GM10847 (cell line): ENCODE measurements around the gene MAST4.

Source experiments
- POLR2A ChIP-seq: IDR thresholded peaks from 2 replicates; pipeline ENCODE4 v1.6.1; 2011; ENCODE audit not compliant: insufficient read length; ENCODE audit errors: extremely low read depth

Gene MAST4

GRCh38 chr5:66655395-66656324, 59.5 kb downstream of the MAST4 start:
- no peak for TF ChIP-seq POLR2A

DNA sequence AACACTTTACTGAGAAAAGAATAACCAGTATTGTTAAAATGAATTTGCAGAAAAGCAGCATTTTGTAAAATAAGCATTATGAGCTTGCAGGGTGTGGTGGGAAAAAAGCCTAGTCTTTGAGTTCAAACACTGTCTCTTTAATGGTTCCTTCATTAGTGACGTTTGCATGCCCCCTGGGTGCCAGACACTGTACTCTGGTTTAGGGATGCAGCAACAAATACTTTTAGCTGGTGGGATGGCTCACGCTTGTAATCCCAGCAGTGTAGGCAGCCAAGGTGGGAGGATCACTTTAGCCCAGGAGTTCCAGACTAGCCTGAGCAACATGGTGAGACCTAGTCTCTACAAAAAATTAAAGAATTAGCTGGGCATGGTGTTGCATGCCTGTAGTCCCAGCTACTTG, 62.3 kb downstream of the MAST4 start:
- no peak for TF ChIP-seq POLR2A

GRCh38 chr5:66659780-66660179, 63.6 kb downstream of the MAST4 start:
- TF ChIP-seq POLR2A, result no peak

- TF ChIP-seq POLR2A, result no peak
Measured at GRCh38 chr5:66660396-66660795, 64.2 kb downstream of the MAST4 start.

GRCh38 chr5:66661149-66661548, 65.0 kb downstream of the MAST4 start:
- TF ChIP-seq POLR2A, result no peak

- TF ChIP-seq POLR2A, result no peak
Measured at GRCh38 chr5:66666778-66667177, 70.6 kb downstream of the MAST4 start.

GRCh38 chr5:66669086-66669861, 73.1 kb downstream of the MAST4 start:
- TF ChIP-seq POLR2A, result no peak

- no peak for TF ChIP-seq POLR2A
Measured at GRCh38 chr5:66669862-66670195, 73.6 kb downstream of the MAST4 start.

DNA sequence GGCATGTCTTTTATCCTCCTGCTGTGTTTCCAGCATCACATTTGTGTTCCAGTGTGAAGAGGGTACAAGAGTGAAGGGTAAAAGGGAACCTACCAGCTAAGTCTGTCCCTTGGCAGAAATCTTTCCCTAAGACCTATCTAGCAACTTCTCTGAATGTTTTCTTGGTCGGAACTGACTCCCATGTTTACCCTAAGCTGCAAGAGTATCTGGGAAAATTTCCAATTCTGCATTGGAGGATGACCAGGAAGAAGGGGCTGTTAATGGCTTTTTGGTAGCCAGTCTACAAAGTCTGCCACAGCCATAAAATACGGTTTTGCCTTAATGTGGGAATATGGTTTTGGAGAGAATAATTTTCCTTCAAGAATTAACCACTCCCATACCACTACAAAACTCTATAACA, 75.1 kb downstream of the MAST4 start:
- no peak for TF ChIP-seq POLR2A

DNA sequence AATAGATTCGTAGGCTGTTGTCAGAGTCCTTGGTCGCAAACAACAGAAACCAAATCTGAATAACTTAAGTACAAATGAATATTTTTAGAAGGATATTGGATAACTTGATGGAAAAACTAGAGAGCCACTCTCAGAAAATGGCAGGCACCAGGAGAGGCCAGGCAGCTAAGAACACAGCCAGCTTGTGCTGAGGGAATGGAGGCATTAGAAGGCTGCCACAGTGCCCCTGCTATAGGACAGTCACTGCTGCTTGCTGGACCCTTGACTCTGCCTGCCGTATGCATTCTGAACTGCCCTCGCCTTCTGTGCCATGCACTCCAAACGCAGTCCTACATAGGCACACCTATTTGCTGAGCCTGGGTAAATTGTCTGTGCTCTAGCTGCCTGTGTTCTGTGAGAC, 78.6 kb downstream of the MAST4 start:
- TF ChIP-seq POLR2A, result no peak

DNA sequence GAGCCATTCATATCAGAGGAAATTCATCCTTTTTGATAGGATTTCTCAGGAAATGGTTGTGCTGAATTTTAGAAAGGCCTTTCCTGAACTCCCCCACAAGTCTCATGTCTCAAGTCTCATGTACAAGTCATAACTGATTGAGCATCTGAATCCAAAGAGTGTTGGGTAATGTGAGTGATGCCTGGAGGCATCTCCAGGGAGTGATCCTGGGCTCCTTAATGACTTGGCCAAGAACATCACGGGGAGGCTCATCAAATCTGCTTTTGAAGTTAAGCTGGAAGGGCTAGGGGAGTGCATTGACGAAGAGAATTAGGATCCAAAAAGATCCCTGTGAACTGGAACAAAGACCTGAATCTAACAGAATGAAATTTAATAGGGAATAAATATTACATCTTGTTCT, 79.2 kb downstream of the MAST4 start:
- TF ChIP-seq POLR2A, result no peak

- no peak for TF ChIP-seq POLR2A
Measured at GRCh38 chr5:66680221-66680620, 84.0 kb downstream of the MAST4 start.

DNA sequence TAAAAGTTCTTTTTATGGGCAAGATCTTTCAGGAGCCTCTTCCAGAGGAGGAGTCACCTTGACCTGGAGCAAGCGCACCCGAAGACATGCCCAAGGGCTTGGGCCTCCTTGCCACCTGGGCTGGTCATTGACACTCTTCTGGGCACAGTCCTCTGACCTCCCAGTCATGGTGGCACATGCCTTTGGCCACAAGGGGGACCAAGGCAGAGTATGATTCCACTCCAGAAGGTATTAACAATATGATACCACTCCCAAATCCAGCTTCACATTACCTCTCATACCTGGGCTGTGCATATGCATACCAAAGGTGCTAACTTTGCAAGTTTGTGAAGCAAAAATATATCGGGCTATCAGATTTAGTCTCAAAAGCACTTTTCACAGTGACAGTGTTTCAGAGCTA, 84.6 kb downstream of the MAST4 start:
- TF ChIP-seq POLR2A, result no peak

GRCh38 chr5:66684663-66685062, 88.5 kb downstream of the MAST4 start:
- no peak for TF ChIP-seq POLR2A

- no peak for TF ChIP-seq POLR2A
Measured at GRCh38 chr5:66689522-66690220, 93.5 kb downstream of the MAST4 start.

DNA sequence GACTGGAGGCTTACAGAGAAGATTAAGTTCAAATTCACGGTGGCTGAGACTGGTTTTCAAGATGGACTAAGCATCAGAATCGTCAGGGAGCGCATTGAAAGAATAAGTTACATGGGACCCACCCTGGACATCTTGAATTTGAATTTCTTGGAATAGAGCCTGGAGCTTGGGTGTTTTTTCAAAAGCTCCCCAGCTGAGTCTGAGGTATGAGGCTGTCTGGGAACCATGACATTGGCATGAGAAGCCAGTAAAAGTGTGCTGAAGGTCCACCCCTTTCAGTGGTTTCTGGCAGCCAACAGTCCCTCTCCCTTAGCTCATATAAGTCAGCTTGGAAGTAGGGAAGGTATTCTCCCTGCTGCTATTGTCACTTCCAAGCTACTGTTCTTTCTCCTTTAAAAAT, 97.8 kb downstream of the MAST4 start:
- TF ChIP-seq POLR2A, result no peak
